Inflammatory macrophage (primary cell): Measurements from ENCODE around the gene DNAJC11.
"Not testable (repeated sequence)": the region's sequence is repeated elsewhere in the genome, so short reads cannot be mapped to it uniquely, and the experiment has no call there.

ENCODE experiments used
- DNase-seq, 2 donors: peaks; one replicate each; pipeline ENCODE4 v3.0.0-alpha.2; 2020 to 2022

DNAJC11 gene

DNA sequence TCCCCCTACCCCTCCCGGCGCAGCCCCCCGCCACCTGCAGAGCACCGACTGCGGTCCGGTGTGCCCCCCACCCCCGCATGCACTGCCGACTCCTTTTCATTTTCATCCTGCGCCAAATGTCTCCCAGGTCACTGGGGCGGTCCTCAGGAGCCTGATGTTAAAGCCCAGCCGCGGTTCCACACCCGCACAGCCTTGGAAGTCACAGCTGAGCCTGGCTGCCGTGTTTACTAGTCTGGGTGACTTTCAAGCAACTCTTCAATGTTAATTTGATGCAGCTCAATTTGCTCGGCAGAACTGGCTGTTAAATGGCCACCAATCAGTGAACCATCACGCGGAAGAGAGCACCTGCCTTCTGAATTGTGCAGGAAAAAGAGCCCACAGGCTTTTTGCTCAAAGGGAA lies 49.7 kb downstream of the DNAJC11 start:
- DNase-seq, result no peak

DNA sequence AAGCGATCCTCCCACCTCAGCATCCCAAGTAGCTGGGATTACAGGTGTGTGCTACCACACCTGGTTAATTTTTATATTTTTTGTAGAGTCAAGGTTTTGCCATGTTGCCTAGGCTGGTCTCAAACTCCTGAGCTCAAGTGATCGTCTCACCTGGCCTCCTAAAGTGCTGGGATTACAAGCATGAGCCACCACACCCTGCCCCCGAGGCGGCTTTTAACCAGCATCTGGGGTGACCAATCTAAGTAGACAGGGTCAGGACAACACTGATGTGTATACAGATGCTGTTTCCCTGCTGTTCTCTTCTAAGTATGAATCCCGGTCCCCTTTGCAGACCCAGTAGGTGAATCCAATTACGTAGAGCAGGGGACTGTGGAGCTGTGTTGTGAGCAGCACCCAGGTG lies 53.1 kb downstream of the DNAJC11 start:
- DNase-seq, result no peak

DNA sequence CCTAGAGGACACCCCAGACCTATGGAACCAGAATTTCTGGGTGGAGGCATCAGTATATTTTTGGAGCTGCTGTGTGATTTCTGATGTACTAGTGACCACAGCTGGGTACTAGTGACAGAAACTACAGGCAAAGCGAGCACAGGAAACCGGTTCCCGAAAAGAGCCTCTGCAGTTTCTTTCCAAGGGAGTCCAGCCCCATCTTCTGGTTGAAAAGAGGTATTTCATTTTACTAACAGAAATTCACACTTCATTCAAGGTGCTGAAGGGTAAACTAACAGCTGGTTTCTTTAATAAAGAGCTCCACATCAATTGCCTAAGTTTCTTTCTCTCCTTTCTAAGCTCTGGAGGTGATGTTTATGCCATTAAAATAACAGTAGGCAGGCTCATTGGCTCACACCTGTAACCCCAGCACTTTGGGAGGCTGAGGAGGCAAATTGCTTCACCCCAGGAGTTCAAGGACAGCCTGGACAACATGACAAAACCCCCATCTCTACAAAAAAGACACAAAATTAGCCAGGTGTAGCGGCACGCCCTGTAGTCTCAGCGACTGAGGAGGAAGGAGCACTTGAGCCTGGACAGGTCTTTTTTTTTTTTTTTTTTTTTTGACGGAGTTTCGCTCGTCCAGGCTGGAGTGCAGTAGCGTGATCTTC lies 55.0 kb downstream of the DNAJC11 start:
- DNase-seq, result peak; percentile 55 to 57

DNA sequence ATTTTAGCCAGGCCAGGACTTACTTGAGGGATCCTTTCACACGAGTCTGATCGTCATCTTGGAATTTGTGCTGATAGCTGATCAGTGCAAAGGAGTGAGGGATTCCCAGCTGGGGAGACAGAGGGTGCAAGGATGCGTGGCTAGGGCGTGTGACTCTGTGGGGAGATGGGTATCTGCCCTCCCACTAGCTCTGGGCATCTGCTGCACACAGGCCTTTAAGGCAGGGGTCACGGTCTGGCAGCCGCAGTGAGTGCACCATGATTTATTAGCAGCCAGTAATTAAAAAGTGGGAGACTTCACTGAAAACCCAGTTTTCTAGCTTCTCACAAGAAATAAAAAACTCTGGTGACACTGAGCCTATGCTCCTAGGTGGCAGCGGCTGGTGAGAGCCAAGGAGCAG lies 56.6 kb downstream of the DNAJC11 start:
- no peak for DNase-seq

DNA sequence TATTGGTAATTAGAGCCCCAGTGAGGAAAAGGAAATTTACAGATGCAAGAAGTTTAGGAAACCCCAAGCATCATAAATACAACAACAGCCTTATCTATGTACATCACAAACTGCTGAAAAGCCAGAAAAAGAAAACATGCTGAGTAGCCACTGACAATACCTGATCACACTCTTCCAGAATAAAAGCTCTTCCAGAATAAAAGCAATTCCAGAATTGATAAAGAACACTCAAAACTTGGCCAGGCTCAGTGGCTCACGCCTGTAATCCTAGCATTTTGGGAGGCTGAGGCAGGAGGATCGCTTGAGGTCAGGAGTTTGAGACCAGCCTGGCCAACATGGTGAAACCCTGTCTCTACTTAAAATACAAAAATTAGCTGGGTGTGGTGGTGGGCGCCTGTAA lies 60.7 kb downstream of the DNAJC11 start:
- not testable (repeated sequence) for DNase-seq

DNA sequence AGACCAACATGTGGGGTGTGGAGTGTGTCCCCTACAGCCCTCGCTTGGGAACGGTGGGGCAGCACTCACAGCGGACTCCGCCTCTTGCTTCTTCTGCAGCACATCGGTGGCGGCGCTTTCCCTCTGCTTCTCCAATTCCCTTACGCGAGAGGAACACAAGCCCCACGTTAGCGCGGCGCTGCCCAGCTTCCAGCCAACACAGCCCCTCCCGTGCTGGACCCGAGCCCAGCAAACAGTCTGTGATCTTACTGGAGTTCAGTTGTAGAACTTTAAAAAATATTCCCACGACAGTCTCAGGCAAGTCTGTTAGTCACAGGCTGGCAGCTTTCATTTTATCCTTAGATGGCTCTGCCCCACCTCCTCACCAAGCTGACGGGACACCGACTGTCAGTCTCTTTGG lies 63.4 kb downstream of the DNAJC11 start:
- DNase-seq, result no peak

DNA sequence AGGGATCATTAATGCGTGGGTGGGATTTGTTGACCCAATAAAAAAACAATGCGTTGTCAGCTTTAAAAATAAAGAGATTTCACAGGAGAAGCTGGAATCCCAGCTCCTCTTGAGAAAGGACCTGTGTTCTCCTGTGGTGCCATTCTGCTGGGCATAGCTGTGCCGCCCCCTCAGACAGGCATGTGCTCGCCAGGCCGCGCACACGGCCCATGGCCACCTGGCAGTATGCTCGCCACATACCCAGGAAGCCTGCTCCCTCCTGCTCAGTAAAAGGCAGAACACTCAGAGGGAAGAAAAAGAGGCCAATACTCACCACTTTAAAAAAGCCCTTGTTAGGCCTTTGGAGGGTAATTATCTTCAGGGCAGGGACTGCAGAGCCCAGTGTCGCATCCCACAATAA lies 63.8 kb downstream of the DNAJC11 start:
- DNase-seq, result no peak

DNA sequence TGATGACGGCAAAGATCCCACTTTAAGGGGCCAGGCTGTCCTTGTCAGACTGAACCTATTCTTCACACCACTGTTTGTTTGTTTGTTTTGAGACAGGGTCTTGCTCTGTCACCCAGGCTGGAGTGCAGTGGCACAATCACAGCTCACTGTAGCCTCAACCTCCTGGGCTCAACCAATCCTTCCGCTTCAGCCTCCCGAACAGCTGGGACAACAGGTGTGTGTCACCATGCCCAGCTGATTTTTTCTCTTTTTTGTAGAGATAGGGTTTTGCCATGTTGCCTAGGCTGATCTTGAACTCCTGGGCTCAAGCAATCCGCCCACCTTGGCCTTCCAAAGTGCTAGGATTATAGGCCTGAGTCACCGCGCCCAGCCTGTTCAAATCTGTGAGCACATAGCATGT lies 64.8 kb downstream of the DNAJC11 start:
- not testable (repeated sequence) for DNase-seq

DNA sequence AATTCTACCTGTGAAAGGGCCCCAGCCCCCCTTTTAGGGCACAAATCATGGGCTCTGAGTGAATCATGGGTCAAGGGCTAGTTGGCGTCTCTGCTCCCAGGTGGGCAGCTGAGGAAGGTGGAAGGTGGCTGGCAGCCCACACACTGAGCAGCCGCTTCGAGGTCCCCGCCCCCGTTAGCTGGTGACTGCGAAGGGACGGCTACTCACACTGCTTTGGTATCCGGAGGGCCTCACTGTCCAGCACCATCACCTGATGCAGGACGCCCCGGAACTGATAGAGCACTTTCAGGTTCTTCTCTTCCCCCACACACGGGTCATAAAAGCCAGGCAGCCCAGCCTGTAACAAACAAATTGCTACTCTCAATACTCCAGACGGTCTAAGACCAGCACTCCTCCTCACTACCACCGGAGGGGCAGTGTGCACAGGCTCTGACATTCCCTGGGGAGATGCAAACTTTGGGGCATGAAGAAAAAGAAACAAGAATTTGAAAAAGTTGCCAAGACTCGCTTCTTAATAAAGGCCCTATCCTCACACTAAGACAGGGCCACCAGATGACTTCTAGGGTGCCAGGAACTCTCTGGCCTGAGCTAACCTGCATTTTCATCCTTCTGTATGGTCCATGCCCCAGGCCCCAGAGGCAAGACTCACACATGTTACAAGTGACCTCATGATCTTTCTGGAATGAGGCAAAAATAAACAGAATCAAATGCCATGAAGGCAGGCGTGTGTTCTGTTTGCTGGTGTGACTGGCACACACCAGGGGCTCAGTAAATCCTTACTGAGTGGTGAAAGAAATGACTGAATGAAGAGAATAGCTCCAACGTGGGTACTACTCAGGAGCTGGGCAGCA lies 65.5 kb downstream of the DNAJC11 start:
- no peak for DNase-seq

DNA sequence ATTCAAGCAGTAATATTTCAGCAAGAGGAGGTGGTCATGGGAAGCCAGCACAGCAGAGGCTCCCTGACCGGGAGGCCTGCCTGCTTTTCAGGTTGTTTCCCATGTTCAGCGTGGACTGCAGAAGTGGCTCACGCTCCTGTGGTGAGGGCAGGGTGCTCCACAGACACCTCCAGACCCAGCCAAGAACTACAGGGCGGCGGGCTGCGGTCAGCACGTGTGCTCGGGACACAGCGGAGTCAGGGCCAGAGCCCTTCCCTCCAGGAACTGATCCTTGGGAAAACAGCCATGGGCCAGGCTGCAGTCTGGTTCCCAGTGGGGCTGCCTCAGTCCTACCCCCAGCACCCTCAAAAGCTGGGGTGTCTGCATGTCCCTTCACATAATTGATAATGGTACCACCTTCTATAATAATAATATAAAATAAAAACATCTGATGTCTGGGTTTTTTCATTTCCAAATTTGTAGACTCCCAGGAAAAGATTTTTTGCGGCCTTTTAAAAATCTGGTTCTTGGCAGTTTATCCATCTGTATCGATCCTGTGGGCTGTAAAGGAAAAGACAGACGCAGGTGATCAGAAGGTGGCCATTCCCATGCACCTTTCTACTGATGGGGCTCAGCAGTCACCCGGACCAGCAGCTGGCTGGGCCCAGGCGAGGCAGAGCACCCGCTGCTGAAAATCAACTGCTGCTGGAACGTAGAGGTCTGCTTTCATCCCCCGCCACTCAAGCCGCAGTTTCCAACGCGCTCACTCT lies 66.3 kb downstream of the DNAJC11 start:
- DNase-seq, result no peak

DNA sequence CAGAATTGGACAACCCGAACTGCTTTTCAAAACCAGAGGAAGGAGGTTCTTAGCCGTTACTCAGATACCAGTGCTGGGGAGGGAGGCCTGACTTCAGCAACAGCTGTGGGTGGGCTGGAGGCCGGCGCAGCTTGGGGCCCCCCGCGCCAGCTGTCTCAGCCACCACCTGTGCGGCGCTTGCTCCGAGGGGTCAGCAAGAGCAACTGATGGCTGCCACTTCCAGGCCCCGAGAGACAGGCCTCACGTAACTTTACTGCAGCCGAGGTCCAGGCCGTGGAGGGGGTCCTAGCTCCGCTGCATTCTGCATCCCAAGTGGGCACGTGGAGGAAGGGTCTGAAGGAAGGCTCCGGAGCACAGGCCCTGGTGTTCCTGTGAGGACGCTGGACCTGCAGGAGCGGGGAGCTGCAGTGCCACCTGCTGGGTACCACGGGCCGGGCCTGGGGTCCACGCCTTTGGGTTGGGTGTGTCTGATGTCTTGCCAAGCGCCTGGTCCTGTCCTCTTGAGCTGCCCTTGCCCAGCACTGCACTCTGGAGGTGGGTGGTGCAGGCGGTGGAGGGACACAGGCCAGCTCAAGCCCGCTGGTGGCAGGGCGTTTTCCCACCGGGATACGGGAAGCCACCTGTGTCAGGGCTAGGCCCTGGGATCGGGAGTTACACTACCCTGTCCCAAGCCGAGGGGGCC lies 67.1 kb downstream of the DNAJC11 start:
- peak in 1 of 2 donors; percentile 17 for DNase-seq

DNA sequence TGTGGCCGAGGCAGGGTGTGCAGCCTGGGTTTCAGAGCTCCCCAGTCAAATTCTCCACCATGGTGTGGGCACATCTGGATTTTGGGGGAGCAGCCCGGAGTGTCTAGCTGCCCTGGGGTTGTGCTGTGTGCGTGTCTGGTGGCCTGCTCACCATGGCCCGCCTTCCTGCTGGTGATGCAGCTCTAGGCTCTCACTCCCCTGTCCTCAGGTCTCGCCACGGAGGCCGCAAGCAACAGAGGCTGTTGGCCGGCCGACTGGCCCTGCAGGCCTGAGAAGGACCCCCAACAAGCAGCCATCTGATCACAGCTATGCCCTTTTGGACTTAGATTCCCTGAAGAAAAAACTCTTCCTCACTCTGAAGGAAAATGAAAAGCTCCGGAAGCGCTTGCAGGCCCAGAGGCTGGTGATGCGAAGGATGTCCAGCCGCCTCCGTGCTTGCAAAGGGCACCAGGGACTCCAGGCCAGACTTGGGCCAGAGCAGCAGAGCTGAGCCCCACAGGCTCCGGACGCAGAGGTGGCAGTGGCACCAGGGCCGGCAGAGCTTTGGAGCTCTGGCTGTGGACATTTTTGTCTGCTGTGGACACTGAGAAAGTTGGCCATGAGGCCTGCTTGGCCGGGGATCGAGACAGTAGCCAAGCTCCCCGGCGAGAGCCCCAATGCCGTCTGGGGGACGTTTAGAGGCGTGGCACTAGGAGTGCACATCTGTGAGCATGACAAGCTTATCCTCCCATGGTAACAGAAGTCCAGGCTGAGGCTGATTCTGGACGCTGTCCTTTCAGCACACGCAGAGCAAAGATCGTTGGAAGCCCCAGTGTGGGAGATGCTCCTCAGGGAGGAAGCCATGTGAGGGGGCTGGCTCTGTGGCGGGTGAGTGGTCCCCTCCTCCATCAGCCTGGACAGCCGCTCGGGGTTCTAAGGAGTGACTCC lies 68.8 kb downstream of the DNAJC11 start:
- DNase-seq, result no peak

DNA sequence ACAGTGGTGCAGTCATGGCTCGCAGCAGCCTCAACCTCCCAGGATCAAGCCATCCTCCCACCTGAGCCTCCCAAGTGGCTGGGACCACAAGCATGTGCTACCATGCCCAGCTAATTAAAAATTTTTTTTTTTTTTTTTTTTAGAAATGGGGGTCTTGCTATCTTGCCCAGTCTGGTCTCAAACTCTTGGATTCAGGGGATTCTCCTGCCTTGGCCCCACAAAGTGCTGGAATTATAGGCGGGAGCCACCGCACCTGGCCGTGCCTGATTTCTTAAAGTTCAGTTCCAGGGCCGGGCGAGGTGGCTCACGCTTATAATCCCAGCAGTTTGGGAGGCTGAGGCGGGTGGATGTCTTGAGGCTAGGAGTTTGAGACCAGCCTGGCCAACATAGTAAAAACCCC lies 70.6 kb downstream of the DNAJC11 start:
- no peak for DNase-seq

DNA sequence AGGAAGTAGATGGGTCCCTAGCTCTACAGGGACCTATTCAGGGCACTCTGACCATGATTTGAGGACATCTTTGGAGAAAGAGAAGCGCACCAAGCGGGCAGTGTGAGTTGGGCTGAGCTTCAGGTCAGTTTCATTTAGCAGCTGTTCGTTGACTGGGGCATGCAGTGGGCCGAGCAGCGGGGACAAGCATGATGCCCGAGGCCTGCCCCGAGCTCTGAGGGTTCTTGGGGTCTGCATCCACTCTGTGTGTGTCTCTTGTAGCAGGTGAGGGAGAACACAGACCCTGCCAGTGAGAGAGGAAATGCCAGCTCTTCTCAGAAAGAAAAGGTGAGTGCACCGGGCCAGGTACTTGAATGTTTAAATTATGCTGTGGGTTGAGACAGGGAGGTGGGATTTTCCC lies 71.6 kb downstream of the DNAJC11 start:
- DNase-seq, result no peak

DNA sequence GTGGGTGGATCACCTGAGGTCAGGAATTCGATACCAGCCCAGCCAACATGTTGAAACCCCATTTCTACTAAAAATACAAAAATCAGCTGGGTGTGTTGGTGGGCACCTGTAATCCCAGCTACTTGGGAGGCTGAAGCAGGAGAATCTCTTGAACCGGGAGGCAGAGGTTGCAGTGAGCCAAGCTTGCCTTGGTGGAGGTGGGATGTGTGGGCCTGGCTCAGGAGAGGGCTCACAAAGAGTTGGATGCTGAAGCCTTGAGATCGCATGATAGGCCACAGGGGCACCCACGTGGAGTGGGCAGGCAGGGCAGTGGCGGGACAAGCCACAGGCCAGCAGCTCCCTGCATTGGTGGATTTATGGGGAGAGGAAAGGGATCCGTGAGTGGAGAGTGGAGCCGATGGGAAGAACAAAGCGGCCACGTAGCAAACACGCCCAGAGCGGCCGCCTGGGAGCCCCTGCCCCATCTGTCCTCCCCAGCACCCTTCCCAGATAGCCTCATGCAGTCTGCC lies 72.6 kb downstream of the DNAJC11 start:
- DNase-seq, result no peak

DNA sequence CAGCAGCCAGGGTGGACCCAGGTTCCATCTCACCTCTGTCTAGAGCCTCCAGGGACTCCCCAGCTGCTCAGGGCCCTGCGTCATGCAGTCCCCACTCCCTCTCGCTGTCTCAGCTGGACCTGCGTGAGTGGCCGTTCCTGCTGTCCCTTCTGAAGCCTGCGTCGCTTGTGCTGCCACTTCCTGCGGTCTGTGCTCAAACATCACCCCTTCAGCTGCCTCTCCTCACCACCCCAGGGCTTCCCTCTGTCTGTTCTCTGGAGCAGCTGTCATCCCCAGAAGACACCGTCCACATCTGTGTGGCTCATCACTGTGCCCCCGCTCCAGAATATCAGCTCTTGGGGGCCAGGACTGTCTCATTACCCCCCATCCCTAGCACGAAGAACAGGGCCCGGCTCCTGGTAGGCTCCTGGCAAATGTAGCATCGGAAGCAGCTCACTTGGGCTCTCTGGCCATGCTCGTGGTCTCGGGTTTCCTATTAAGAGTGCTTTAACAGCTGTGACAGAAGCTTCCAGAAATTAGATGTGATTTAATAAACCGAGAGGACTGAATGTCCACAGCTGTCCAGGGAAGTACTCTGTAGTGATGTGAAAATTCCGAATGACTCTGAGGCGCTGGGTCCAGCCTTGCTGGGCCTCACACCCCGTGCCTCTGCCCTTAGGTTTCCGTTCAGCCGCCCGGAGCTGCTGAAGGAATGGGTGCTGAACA lies 73.6 kb downstream of the DNAJC11 start:
- DNase-seq, result no peak

DNA sequence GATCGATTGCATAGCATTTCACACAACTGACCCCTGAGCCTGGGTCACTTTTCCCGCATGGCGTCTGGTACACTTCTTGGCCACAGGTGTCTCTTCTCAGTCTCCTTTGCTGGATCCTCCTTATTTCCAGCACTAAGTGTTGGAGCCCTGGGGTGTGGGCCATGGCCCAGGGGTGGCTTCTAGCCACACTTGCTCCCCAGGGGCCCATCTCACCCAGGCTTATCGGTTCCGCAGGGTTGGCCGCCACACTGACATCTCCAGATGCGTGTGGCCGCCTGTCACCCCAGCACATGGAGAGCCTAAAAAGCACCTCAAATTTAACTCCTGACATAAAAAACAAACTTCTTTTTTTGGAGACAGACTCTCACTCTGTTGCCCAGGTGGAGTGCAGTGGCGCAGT lies 74.6 kb downstream of the DNAJC11 start:
- no peak for DNase-seq

DNA sequence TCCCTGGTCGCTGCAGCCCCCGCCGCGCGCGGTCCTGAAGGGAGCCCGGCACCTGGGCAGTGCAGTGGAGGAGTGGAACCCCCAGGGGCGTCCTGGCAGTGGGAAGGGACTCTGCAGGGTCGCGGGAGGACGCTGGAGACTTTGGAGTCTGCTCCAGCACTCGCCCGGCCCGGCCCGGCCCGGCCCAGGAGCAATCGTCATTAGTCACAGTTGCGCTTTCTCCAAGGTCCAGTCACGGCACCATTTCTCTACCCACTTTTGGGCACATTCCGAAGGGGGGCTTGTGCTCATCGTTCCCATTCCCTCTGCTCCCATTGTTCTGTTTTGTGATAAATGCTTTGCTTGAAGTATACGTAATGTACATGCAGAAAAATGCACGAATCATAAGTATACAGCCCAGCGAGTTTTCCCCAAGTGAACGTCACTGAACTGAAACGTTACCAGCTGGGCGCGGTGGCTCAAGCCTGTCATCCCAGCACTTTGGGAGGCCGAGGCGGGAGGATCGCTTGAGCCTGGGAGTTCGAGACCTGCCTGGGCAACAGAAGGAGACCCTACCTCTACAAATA lies 75.9 kb downstream of the DNAJC11 start:
- DNase-seq, result peak in 1 of 2 donors; percentile 1

DNA sequence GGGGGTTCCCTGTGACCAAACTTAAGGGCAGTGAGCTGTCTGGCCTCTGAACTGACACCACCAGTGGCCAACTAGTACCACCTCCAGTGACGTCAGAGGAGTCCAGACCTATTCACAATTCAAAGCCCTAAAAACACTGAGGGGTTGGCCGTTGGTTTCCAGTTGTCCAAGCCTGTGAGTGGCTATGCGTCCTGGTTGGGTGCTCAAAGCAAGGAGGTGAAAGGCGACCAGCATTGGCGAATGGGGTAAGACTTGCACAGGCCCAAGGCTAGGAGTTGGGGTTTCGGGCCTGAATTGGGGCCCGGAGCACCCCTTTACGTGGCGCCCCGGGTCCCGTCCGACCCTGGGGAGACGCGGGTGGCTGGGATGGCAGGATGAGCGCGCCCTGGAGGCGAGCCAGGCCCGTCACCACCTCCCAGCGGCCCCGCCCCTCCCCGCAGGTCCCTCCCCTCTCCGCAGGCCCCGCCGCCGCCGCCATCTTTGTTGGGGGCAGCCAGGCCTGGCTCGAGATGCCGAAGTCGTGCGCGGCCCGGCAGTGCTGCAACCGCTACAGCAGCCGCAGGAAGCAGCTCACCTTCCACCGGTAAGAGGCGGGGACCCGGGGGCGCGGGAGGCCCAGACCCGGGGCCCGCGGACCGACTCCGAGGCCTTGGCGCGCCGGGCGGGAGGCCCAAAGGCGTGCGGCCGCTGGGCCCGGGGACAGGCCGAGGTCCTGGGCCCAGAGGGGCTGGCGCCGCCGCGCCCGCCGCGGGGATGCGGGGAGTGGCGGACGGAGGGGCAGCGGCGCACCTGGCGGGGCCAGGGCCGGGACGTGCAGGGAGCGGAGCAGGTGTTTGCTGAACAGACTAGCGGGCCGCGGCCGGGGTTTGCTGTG lies 76.7 kb downstream of the DNAJC11 start, which contains the start of gene THAP3:
Gene THAP3 (plus strand): TSS at position 159 of the 874 bp plus-strand sequence. CDS start 351 bp downstream, at position 510.
- peak; percentile 74 for DNase-seq
